Heart right ventricle (tissue), 16 donors: ENCODE results near the gene FBN1. TPM values are rescaled to one million over a fixed set of nuclear protein-coding genes. Genes with fewer than 3 reads are reported as not detected.

Experiments
- ATAC-seq, 8 donors: fragments of 200-7000 bp; cut with Tn5 transposase; one replicate each; pipeline ENCODE4 v1.9.1; 2020; ENCODE audit warnings: mild to moderate bottlenecking in 8 of 8, moderate library complexity in 8 of 8, moderate number of reproducible peaks in 1 of 8
- DNase-seq, 2 donors: peaks; one replicate each; pipeline ENCODE4 v3.0.0-alpha.2; 2020
- H3K27ac ChIP-seq, 10 donors: fragments of 200-600 bp; sonication (generic) in 2 of 10; one replicate each; pipeline versions ENCODE4 v1.5.0 to v1.8.0; 2020 to 2022; ENCODE audit warnings: mild to moderate bottlenecking in 3 of 10
- H3K27me3 ChIP-seq, 7 donors: fragments of 200-600 bp; one replicate each; pipeline ENCODE4 v1.8.0; 2021 to 2022; ENCODE audit warnings: mild to moderate bottlenecking in 2 of 7
- H3K36me3 ChIP-seq, 9 donors: fragments of 200-600 bp; sonication (generic) in 1 of 9; one replicate each; pipeline versions ENCODE4 v1.5.0 to v1.8.0; 2020 to 2022; ENCODE audit warnings: mild to moderate bottlenecking in 2 of 9
- H3K4me1 ChIP-seq, 9 donors: fragments of 200-600 bp; sonication (generic) in 1 of 9; one replicate each; pipeline versions ENCODE4 v1.5.0 to v1.8.0; 2020 to 2022; ENCODE audit warnings: mild to moderate bottlenecking in 4 of 9
- H3K4me3 ChIP-seq, 10 donors: fragments of 200-600 bp; sonication (generic) in 2 of 10; one replicate each; pipeline versions ENCODE4 v1.5.0 to v1.8.0; 2020 to 2022; ENCODE audit warnings: mild to moderate bottlenecking in 7 of 10, moderate library complexity in 2 of 10
- H3K9me3 ChIP-seq, 11 donors: fragments of 200-600 bp in 10 of 11; sonication (generic) in 2 of 11; one replicate each; pipeline versions ENCODE4 v1.5.0 to v1.8.0; 2013 to 2022; ENCODE audit warnings: mild to moderate bottlenecking in 2 of 11, control low read depth in 1 of 11, moderate library complexity in 1 of 11
- CTCF ChIP-seq, 9 donors: fragments of 200-600 bp; sonication (generic) in 2 of 9; IDR thresholded peaks; one replicate each; pipeline versions ENCODE4 v1.5.0 to v1.8.0; 2021 to 2022; ENCODE audit warnings: antibody characterized with exemption in 9 of 9, mild to moderate bottlenecking in 5 of 9, moderate library complexity in 1 of 9
- WGBS, 2 donors: extraction: QIAGEN DNeasy Blood & Tissue Kit; methylation state at CpG; one replicate each; pipeline ENCODE4 v1.1.7; 2013; ENCODE audit warnings: inconsistent platforms in 1 of 2; 5-methylcytosine and 5-hydroxymethylcytosine counted together
- intact Hi-C, 10 donors: fragments of 100-400 bp; cut with DNase I; formaldehyde crosslinking; loops; one replicate each; pipeline versions ENCODE4 v1.11.1 to v1.14.2; 2022
- polyA plus RNA-seq, 2 donors: library from polyadenylated mRNA; stranded (reverse); fragments of 200-250 nt; gene quantifications; one replicate each; pipeline ENCODE4 v1.2.3, GENCODE V29; 2013
- total RNA-seq, 10 donors: library from RNA; stranded (reverse); fragmentation: NEBNext Ultra II Directional in 3 of 10; extraction: Animal tissue kit (Norgen Biotek cat#: 25700) in 3 of 10; gene quantifications; one replicate each; pipeline versions ENCODE4 v1.2.1 to v1.2.4, GENCODE V29; 2021 to 2023
- donor health status: Arrhythmogenic right ventricular cardiomyopathy.
- donor health status: ischemic (EF 13 %, LVEDD 7.1; RV severe dilation, severe dysfunction).
- donor health status: healthy with polysubstance abuse.
- donor health status: DM: no; HTN: yes; CAD: no.
- donor health status: DM: no; HTN: no; CAD: no.
- donor health status: ischemic (EF 25% LVEDD 6.9; RV normal size, moderate dysfunction).
- donor health status: ischemic (EF 25% LVEDD 5.7; RV mildly dilated, moderate dysfunction).
- donor health status: healthy.
- donor health status: DM: yes; HTN: yes; CAD: no.
- donor health status: Ischemic cardiomyopathy.
- donor health status: ischemic (EF 35%, LVEDD 5.7; RV mildly dilated, moderate dysfunction).
- donor health status: nonischemic (EF 11% LVEDD 7.7; RV severe dilation, severe dysfunction).
- donor health status: DM: yes; HTN: yes; CAD: no.
- donor health status: PGD.
- donor health status: ischemic (EF 29% LVEDD 5.4; RV normal size, mild dysfunction).
- donor health status: nonischemic (EF 23%, LVEDD 6.1; RV moderate dilation, normal function).

Gene FBN1
- total and polyA plus RNA-seq, 12 donors = 7.0 to 116 (median 31.1) TPM

DNA sequence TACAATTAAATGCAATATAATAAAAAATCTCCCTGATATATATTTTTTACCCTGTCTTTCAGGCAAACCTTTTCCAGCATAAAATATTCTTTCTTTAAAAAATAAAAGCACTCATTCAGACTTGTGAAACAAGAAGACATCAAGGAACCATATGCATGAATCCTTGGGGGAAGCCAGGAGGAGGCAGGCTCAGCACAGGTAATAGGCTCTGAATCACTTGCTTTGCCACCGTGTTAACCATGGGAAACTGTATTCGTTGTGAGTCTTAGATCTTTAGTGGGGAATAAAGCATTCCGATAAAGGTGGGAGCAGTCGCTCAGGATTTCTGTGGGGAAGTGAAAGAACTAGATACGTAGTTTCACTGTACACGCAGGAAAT is 42.4 kb downstream of the FBN1 start:
- intact Hi-C loops = loop anchor here in 1 of 10 donors (5.0 kb wide), 2 partner anchors 39 to 66 kb away; no protein-coding TSS in a partner anchor
- no peak for TF ChIP-seq CTCF (IDR thresholded peaks at IDR 0.05)
- DNase-seq (no peak), ATAC-seq (peak in 4 of 8 donors; percentile 32 to 45 (median 37))
- Histone ChIP-seq H3K4me1 (peaks cover 4 to 46% (median 33%) of the 10 kb centered on the region in 9 donors), H3K27me3 (no peaks in the 10 kb centered on the region), H3K36me3 (peaks cover 0 to 46% (median 4%) of the 10 kb centered on the region in 9 donors), H3K4me3 (peak overlapping the region in 6 of 10 donors; percentile 14 to 40 (median 19)), H3K27ac (peak overlapping the region; percentile 27 to 84 (median 72)), H3K9me3 (peaks cover 0 to 4% (median 0%) of the 10 kb centered on the region in 11 donors)
- WGBS, 2 donors = 34 to 47% methylated on average over 6 of the region's 6 CpGs

- H3K27me3 ChIP-seq = no peaks in the 10 kb centered on the region
- 30 to 39% methylated on average over 4 of the region's 4 CpGs for WGBS, 2 donors
These were observed 43.0 kb downstream of the FBN1 start for GRCh38 chr15:48602358-48603122.

DNA sequence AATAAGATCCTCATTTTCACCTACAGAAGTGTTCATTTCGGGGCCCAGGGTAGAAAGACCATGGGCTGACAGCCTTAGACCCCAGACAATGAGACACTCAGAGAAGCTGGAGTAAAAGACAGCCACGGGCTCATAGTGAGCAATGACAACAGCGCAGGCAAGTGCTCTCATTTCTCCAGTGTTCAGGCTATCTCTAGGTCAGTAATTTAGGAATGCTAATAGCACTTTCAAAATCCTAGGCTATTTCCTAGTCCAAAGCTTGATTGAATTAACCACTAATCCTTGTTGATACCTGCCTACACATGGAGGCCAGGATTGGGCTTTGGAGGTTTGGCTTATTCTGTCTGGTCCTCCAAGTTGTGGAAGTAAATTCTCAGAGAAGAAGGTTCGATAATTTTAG is 44.4 kb downstream of the FBN1 start:
- Histone ChIP-seq H3K27ac (peak overlapping the region in 7 of 10 donors; percentile 15 to 84 (median 75)), H3K36me3 (peaks cover 0 to 44% (median 4%) of the 10 kb centered on the region in 9 donors), H3K4me3 (no peak overlapping the region), H3K27me3 (no peaks in the 10 kb centered on the region), H3K9me3 (no peaks in the 10 kb centered on the region), H3K4me1 (peaks cover 4 to 49% (median 33%) of the 10 kb centered on the region in 9 donors)
- 85% methylated on average over 4 of the region's 4 CpGs for WGBS, 2 donors
- intact Hi-C loops = loop anchor here in 1 of 10 donors (5.0 kb wide), 2 partner anchors 41 to 64 kb away; no protein-coding TSS in a partner anchor
- ATAC-seq (no peak), DNase-seq (no peak)
- TF ChIP-seq CTCF (IDR thresholded peaks at IDR 0.05) = no peak

More at GRCh38 chr15:48602358-48603122, 43.0 kb downstream of the FBN1 start:
- H3K27ac ChIP-seq = peak overlapping the region; percentile 27 to 84 (median 72)
- H3K9me3 ChIP-seq = peaks cover 0 to under 1% (median 0%) of the 10 kb centered on the region in 11 donors
- peak in 1 of 2 donors; percentile 35 for DNase-seq
- H3K4me1 ChIP-seq = peaks cover 4 to 44% (median 33%) of the 10 kb centered on the region in 9 donors
- no peak for TF ChIP-seq CTCF (IDR thresholded peaks at IDR 0.05)
- H3K4me3 ChIP-seq = peak overlapping the region in 6 of 10 donors; percentile 14 to 40 (median 19)
- peak in 7 of 8 donors; percentile 72 to 92 (median 81) for ATAC-seq
- peaks cover 0 to 46% (median 4%) of the 10 kb centered on the region in 9 donors for H3K36me3 ChIP-seq
- intact Hi-C loops = loop anchor here in 1 of 10 donors (5.0 kb wide), 2 partner anchors 40 to 65 kb away; no protein-coding TSS in a partner anchor

- DNase-seq = no peak
- Histone ChIP-seq H3K36me3 (peaks cover 0 to 69% (median 4%) of the 10 kb centered on the region in 9 donors), H3K27ac (peak overlapping the region in 1 of 10 donors; percentile 29), H3K27me3 (no peaks in the 10 kb centered on the region), H3K9me3 (no peaks in the 10 kb centered on the region), H3K4me1 (peaks cover 0 to 29% (median 5%) of the 10 kb centered on the region in 9 donors), H3K4me3 (no peak overlapping the region)
- TF ChIP-seq CTCF (IDR thresholded peaks at IDR 0.05) = no peak
- 84 to 86% methylated on average over 4 of the region's 4 CpGs for WGBS, 2 donors
- ATAC-seq = no peak
- intact Hi-C loops = no loop called here
These were observed 48.7 kb downstream of the FBN1 start for GRCh38 chr15:48596841-48597240.
